Progenitor cell of endocrine pancreas (in vitro differentiated cells): Measurements from ENCODE around the gene SHE. TPM values are rescaled to one million over a fixed set of nuclear protein-coding genes. Genes with fewer than 3 reads are reported as not detected.
"Not testable (repeated sequence)": the region's sequence is repeated elsewhere in the genome, so short reads cannot be mapped to it uniquely, and the experiment has no call there.

ENCODE experiments used
- DNase-seq: peaks from one replicate; pipeline ENCODE4 v3.0.0; 2021; ENCODE audit warnings: low spot score; ENCODE audit not compliant: unreplicated experiment
- H3K27ac Mint-ChIP-seq: 2 replicates; pipeline ENCODE4 v1.8.0; 2021; ENCODE audit warnings: mild to moderate bottlenecking, moderate library complexity, mixed read lengths
- H3K27me3 Mint-ChIP-seq: 2 replicates; pipeline ENCODE4 v1.8.0; 2021; ENCODE audit warnings: mixed read lengths
- H3K36me3 Mint-ChIP-seq: 2 replicates; pipeline ENCODE4 v1.8.0; 2022; ENCODE audit warnings: mixed read lengths; ENCODE audit not compliant: insufficient read depth
- H3K4me1 Mint-ChIP-seq: 2 replicates; pipeline ENCODE4 v1.8.0; 2021; ENCODE audit warnings: low read depth, mixed read lengths
- H3K4me3 Mint-ChIP-seq: 2 replicates; pipeline ENCODE4 v1.8.0; 2021; ENCODE audit warnings: low read depth, mild to moderate bottlenecking, moderate library complexity, mixed read lengths
- H3K9me3 Mint-ChIP-seq: 2 replicates; pipeline ENCODE4 v1.8.0; 2021; ENCODE audit warnings: low read depth, mixed read lengths
- CTCF ChIP-seq: fragments of 200-600 bp; sonication (generic); IDR thresholded peaks from one replicate; pipeline ENCODE4 v1.5.0; 2021; ENCODE audit warnings: antibody characterized with exemption, mild to moderate bottlenecking; ENCODE audit not compliant: unreplicated experiment
- total RNA-seq: library from RNA; stranded (reverse); gene quantifications from 2 replicates; pipeline ENCODE4 v1.2.1, GENCODE V29; 2021

Gene SHE
- total RNA-seq, 1 donor from 2014 or later: not detected

- no peak for TF ChIP-seq CTCF
- DNase-seq: no peak
- H3K9me3 Mint-ChIP-seq: peaks cover 3% of the 10 kb centered on the region
- H3K36me3 Mint-ChIP-seq: no peaks in the 10 kb centered on the region
- peaks cover 28% of the 10 kb centered on the region for H3K27me3 Mint-ChIP-seq
- H3K4me3 Mint-ChIP-seq: no peak overlapping the region
- no peak overlapping the region for H3K27ac Mint-ChIP-seq
- H3K4me1 Mint-ChIP-seq: peaks cover 2% of the 10 kb centered on the region
These were observed 34.4 kb upstream of the SHE start for GRCh38 chr1:154536570-154536969.

GRCh38 chr1:154533952-154534844 lies 32.0 kb upstream of the SHE start:
- TF ChIP-seq CTCF: peak; percentile 66
- H3K9me3 Mint-ChIP-seq: peaks cover 6% of the 10 kb centered on the region
- peak; percentile 46 for DNase-seq
- no peaks in the 10 kb centered on the region for H3K4me1 Mint-ChIP-seq
- no peak overlapping the region for H3K27ac Mint-ChIP-seq
- no peaks in the 10 kb centered on the region for H3K36me3 Mint-ChIP-seq
- no peak overlapping the region for H3K4me3 Mint-ChIP-seq
- peaks cover 14% of the 10 kb centered on the region for H3K27me3 Mint-ChIP-seq

- H3K4me1 Mint-ChIP-seq, H3K36me3 Mint-ChIP-seq: not testable (repeated sequence)
These were observed 29.7 kb upstream of the SHE start for GRCh38 chr1:154531950-154532349.

GRCh38 chr1:154529308-154529707 lies 27.1 kb upstream of the SHE start:
- Mint-ChIP-seq H3K27ac (no peak overlapping the region), H3K4me3 (no peak overlapping the region), H3K27me3 (peaks cover 1% of the 10 kb centered on the region), H3K4me1 (no peaks in the 10 kb centered on the region), H3K9me3 (peaks cover 4% of the 10 kb centered on the region), H3K36me3 (no peaks in the 10 kb centered on the region)
- DNase-seq: no peak
- no peak for TF ChIP-seq CTCF

More at GRCh38 chr1:154531950-154532349, 29.7 kb upstream of the SHE start:
- not testable (repeated sequence) for DNase-seq, H3K9me3 Mint-ChIP-seq, H3K27ac Mint-ChIP-seq, H3K27me3 Mint-ChIP-seq, H3K4me3 Mint-ChIP-seq

GRCh38 chr1:154527192-154527591 lies 25.0 kb upstream of the SHE start:
- peaks cover 6% of the 10 kb centered on the region for H3K27me3 Mint-ChIP-seq
- no peak overlapping the region for H3K27ac Mint-ChIP-seq
- H3K36me3 Mint-ChIP-seq: no peaks in the 10 kb centered on the region
- no peak for TF ChIP-seq CTCF
- DNase-seq: no peak
- H3K4me3 Mint-ChIP-seq: no peak overlapping the region
- no peaks in the 10 kb centered on the region for H3K4me1 Mint-ChIP-seq
- peaks cover 4% of the 10 kb centered on the region for H3K9me3 Mint-ChIP-seq

- H3K4me3 Mint-ChIP-seq: no peak overlapping the region
- no peaks in the 10 kb centered on the region for H3K9me3 Mint-ChIP-seq
- no peak overlapping the region for H3K27ac Mint-ChIP-seq
- no peaks in the 10 kb centered on the region for H3K4me1 Mint-ChIP-seq
- DNase-seq: no peak
- TF ChIP-seq CTCF: no peak
- no peaks in the 10 kb centered on the region for H3K36me3 Mint-ChIP-seq
- peaks cover 12% of the 10 kb centered on the region for H3K27me3 Mint-ChIP-seq
These were observed 22.7 kb upstream of the SHE start for GRCh38 chr1:154524881-154525280.
